NCI-H748 treated with DMSO at 0.1 percent for 48 hours (cell line): Measurements from ENCODE around the gene TMED9.

ENCODE experiments used
- DNase-seq: peaks from one replicate; lab custom pipeline; 2025; lab: John Stamatoyannopoulos, UW

Gene TMED9

GRCh38 chr5:177578316-177578715 is 13.7 kb upstream of the TMED9 start:
- no peak for DNase-seq

- peak; percentile 73 for DNase-seq
These were observed 3.5 kb upstream of the TMED9 start for GRCh38 chr5:177588413-177588909.

GRCh38 chr5:177590406-177590805 is 1.6 kb upstream of the TMED9 start:
- DNase-seq = no peak

- no peak for DNase-seq
These were observed 353 bp upstream of the TMED9 start for GRCh38 chr5:177591690-177592009.

- no peak for DNase-seq
These were observed 902 bp downstream of the TMED9 start for GRCh38 chr5:177592905-177593304.

- DNase-seq = no peak
These were observed 1.5 kb downstream of the TMED9 start for GRCh38 chr5:177593511-177593910.

- no peak for DNase-seq
These were observed 2.1 kb downstream of the TMED9 start for GRCh38 chr5:177594071-177594470.

GRCh38 chr5:177595026-177595585 is 3.1 kb downstream of the TMED9 start:
- DNase-seq = no peak

- DNase-seq = no peak
These were observed 4.2 kb downstream of the TMED9 start for GRCh38 chr5:177595991-177596774.

GRCh38 chr5:177596775-177597238 is 4.8 kb downstream of the TMED9 start:
- no peak for DNase-seq

GRCh38 chr5:177598477-177598876 is 6.5 kb downstream of the TMED9 start:
- no peak for DNase-seq

GRCh38 chr5:177599731-177600507 is 7.9 kb downstream of the TMED9 start, which contains the start of gene B4GALT7:
Gene B4GALT7, plus strand, starts transcription at chr5:177600132. Its CDS starts 79 bp downstream, at chr5:177600211.
- DNase-seq = peak; percentile 62

- DNase-seq = no peak
These were observed 8.6 kb downstream of the TMED9 start for GRCh38 chr5:177600508-177601018.

- no peak for DNase-seq
These were observed 9.1 kb downstream of the TMED9 start for GRCh38 chr5:177601126-177601525.

GRCh38 chr5:177601577-177602457 is 9.8 kb downstream of the TMED9 start:
- DNase-seq = no peak

GRCh38 chr5:177602458-177602830 is 10.4 kb downstream of the TMED9 start:
- no peak for DNase-seq

- no peak for DNase-seq
These were observed 11.6 kb downstream of the TMED9 start for GRCh38 chr5:177603631-177604030.

- DNase-seq = no peak
These were observed 12.1 kb downstream of the TMED9 start for GRCh38 chr5:177604116-177604521.

- no peak for DNase-seq
These were observed 12.7 kb downstream of the TMED9 start for GRCh38 chr5:177604656-177605055.

GRCh38 chr5:177605078-177605477 is 13.1 kb downstream of the TMED9 start:
- DNase-seq = no peak

- no peak for DNase-seq
These were observed 13.7 kb downstream of the TMED9 start for GRCh38 chr5:177605667-177606066.
